GM23338 (cell line): ENCODE results near the gene CACNA2D3.

Experiments used
- CREB1 ChIP-seq: fragments of 250-450 bp; sonication (Bioruptor Pico); IDR thresholded peaks from 2 replicates; pipeline ENCODE4 v1.5.0; 2020; ENCODE audit warnings: low read depth, mild to moderate bottlenecking, moderate library complexity
- EZH2 ChIP-seq: fragments of 200-600 bp; sonication (generic); IDR thresholded peaks from one replicate; pipeline ENCODE4 v1.8.0; 2017; ENCODE audit warnings: antibody characterized with exemption, mild to moderate bottlenecking, low read depth; ENCODE audit not compliant: unreplicated experiment
- EZH2phosphoT487 ChIP-seq: fragments of 200-600 bp; sonication (generic); IDR thresholded peaks from one replicate; pipeline ENCODE4 v1.8.1; 2018; ENCODE audit warnings: antibody characterized with exemption; ENCODE audit not compliant: unreplicated experiment
- JUNB ChIP-seq: IDR thresholded peaks from one replicate; pipeline ENCODE4 v1.6.1; 2016; ENCODE audit warnings: antibody characterized with exemption; ENCODE audit not compliant: unreplicated experiment
- NANOG ChIP-seq: IDR thresholded peaks from 2 replicates; pipeline ENCODE4 v1.6.1; 2016; ENCODE audit warnings: antibody characterized with exemption, borderline replicate concordance
- POLR2AphosphoS5 ChIP-seq: IDR thresholded peaks from 2 replicates; pipeline ENCODE4 v1.6.1; 2016; ENCODE audit warnings: antibody characterized with exemption, low read depth
- STAT1 ChIP-seq: IDR thresholded peaks from one replicate; pipeline ENCODE4 v1.6.1; 2016; ENCODE audit warnings: antibody characterized with exemption; ENCODE audit not compliant: unreplicated experiment
- ZNF114 ChIP-seq: fragments of 250-450 bp; sonication (Bioruptor Pico); IDR thresholded peaks from 2 replicates; pipeline ENCODE4 v1.5.0; 2020; ENCODE audit warnings: mild to moderate bottlenecking, moderate library complexity
- ZNF331 ChIP-seq: fragments of 250-450 bp; sonication (Bioruptor Pico); IDR thresholded peaks from 2 replicates; pipeline ENCODE4 v1.5.0; 2020; ENCODE audit warnings: low read depth, mild to moderate bottlenecking, moderate library complexity
- TF ChIP-seq, protein P1 (sequence below), 2 experiments: fragments of 200-600 bp in 1 of 2; sonication (generic) in 1 of 2; conservative IDR thresholded peaks; 2 replicates each; pipeline versions ENCODE4 v1.5.1 to v1.6.1; 2016 to 2017; ENCODE audit warnings: antibody characterized with exemption in 2 of 2, low read depth in 2 of 2, mild to moderate bottlenecking in 2 of 2, moderate library complexity in 1 of 2
- TF ChIP-seq, protein P2 (sequence below): fragments of 250-450 bp; sonication (Bioruptor Pico); IDR thresholded peaks from 2 replicates; pipeline ENCODE4 v1.5.0; 2020; ENCODE audit warnings: mild to moderate bottlenecking, moderate library complexity
- TF ChIP-seq, protein P3 (sequence below): IDR thresholded peaks from 2 replicates; pipeline ENCODE4 v1.6.1; 2016; ENCODE audit warnings: antibody characterized with exemption
- TF ChIP-seq, protein P4 (sequence below): IDR thresholded peaks from one replicate; pipeline ENCODE4 v1.6.1; 2018; ENCODE audit warnings: antibody characterized with exemption; ENCODE audit not compliant: unreplicated experiment

DNA sequence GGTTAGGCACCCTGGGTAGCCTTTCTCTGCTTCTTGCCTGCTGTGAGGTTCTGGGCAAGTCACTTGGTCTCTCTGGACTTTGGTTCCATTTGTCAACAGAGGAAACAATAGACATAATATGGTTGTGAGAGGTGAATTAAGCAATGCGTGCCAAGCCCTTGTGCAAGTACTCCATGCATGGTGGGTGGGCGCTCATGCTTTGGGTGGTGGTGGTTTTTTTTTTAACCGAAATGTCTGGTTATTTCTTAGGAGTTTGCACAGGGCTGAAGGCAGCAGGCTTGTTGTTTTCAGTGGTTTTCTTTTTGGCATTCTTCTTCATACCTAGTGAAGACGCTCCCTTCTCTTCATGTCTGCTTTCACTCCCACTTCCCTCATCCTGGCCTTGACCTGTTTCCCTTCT, 889.7 kb downstream of the CACNA2D3 start:
- TF ChIP-seq, protein P1, sequence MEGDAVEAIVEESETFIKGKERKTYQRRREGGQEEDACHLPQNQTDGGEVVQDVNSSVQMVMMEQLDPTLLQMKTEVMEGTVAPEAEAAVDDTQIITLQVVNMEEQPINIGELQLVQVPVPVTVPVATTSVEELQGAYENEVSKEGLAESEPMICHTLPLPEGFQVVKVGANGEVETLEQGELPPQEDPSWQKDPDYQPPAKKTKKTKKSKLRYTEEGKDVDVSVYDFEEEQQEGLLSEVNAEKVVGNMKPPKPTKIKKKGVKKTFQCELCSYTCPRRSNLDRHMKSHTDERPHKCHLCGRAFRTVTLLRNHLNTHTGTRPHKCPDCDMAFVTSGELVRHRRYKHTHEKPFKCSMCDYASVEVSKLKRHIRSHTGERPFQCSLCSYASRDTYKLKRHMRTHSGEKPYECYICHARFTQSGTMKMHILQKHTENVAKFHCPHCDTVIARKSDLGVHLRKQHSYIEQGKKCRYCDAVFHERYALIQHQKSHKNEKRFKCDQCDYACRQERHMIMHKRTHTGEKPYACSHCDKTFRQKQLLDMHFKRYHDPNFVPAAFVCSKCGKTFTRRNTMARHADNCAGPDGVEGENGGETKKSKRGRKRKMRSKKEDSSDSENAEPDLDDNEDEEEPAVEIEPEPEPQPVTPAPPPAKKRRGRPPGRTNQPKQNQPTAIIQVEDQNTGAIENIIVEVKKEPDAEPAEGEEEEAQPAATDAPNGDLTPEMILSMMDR (conservative IDR thresholded peaks at IDR 0.05; ENCODE audit: low read depth in 2 of 2), result no peak
- TF ChIP-seq ZNF331 (CRISPR knock-in tag), result no peak
- no peak for TF ChIP-seq EZH2phosphoT487
- no peak for TF ChIP-seq ZNF114 (CRISPR knock-in tag)
- TF ChIP-seq POLR2AphosphoS5, result no peak
- TF ChIP-seq, protein P2, sequence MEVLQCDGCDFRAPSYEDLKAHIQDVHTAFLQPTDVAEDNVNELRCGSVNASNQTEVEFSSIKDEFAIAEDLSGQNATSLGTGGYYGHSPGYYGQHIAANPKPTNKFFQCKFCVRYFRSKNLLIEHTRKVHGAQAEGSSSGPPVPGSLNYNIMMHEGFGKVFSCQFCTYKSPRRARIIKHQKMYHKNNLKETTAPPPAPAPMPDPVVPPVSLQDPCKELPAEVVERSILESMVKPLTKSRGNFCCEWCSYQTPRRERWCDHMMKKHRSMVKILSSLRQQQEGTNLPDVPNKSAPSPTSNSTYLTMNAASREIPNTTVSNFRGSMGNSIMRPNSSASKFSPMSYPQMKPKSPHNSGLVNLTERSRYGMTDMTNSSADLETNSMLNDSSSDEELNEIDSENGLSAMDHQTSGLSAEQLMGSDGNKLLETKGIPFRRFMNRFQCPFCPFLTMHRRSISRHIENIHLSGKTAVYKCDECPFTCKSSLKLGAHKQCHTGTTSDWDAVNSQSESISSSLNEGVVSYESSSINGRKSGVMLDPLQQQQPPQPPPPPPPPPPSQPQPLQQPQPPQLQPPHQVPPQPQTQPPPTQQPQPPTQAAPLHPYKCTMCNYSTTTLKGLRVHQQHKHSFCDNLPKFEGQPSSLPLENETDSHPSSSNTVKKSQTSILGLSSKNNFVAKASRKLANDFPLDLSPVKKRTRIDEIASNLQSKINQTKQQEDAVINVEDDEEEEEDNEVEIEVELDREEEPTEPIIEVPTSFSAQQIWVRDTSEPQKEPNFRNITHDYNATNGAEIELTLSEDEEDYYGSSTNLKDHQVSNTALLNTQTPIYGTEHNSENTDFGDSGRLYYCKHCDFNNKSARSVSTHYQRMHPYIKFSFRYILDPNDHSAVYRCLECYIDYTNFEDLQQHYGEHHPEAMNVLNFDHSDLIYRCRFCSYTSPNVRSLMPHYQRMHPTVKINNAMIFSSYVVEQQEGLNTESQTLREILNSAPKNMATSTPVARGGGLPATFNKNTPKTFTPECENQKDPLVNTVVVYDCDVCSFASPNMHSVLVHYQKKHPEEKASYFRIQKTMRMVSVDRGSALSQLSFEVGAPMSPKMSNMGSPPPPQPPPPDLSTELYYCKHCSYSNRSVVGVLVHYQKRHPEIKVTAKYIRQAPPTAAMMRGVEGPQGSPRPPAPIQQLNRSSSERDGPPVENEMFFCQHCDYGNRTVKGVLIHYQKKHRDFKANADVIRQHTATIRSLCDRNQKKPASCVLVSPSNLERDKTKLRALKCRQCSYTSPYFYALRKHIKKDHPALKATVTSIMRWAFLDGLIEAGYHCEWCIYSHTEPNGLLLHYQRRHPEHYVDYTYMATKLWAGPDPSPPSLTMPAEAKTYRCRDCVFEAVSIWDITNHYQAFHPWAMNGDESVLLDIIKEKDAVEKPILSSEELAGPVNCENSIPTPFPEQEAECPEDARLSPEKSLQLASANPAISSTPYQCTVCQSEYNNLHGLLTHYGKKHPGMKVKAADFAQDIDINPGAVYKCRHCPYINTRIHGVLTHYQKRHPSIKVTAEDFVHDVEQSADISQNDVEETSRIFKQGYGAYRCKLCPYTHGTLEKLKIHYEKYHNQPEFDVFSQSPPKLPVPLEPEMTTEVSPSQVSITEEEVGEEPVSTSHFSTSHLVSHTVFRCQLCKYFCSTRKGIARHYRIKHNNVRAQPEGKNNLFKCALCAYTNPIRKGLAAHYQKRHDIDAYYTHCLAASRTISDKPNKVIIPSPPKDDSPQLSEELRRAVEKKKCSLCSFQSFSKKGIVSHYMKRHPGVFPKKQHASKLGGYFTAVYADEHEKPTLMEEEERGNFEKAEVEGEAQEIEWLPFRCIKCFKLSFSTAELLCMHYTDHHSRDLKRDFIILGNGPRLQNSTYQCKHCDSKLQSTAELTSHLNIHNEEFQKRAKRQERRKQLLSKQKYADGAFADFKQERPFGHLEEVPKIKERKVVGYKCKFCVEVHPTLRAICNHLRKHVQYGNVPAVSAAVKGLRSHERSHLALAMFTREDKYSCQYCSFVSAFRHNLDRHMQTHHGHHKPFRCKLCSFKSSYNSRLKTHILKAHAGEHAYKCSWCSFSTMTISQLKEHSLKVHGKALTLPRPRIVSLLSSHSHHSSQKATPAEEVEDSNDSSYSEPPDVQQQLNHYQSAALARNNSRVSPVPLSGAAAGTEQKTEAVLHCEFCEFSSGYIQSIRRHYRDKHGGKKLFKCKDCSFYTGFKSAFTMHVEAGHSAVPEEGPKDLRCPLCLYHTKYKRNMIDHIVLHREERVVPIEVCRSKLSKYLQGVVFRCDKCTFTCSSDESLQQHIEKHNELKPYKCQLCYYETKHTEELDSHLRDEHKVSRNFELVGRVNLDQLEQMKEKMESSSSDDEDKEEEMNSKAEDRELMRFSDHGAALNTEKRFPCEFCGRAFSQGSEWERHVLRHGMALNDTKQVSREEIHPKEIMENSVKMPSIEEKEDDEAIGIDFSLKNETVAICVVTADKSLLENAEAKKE (CRISPR knock-in tag), result no peak
- TF ChIP-seq CREB1, result no peak
- TF ChIP-seq, protein P3, sequence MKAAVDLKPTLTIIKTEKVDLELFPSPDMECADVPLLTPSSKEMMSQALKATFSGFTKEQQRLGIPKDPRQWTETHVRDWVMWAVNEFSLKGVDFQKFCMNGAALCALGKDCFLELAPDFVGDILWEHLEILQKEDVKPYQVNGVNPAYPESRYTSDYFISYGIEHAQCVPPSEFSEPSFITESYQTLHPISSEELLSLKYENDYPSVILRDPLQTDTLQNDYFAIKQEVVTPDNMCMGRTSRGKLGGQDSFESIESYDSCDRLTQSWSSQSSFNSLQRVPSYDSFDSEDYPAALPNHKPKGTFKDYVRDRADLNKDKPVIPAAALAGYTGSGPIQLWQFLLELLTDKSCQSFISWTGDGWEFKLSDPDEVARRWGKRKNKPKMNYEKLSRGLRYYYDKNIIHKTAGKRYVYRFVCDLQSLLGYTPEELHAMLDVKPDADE, result no peak
- TF ChIP-seq EZH2, result no peak
- TF ChIP-seq, protein P4, sequence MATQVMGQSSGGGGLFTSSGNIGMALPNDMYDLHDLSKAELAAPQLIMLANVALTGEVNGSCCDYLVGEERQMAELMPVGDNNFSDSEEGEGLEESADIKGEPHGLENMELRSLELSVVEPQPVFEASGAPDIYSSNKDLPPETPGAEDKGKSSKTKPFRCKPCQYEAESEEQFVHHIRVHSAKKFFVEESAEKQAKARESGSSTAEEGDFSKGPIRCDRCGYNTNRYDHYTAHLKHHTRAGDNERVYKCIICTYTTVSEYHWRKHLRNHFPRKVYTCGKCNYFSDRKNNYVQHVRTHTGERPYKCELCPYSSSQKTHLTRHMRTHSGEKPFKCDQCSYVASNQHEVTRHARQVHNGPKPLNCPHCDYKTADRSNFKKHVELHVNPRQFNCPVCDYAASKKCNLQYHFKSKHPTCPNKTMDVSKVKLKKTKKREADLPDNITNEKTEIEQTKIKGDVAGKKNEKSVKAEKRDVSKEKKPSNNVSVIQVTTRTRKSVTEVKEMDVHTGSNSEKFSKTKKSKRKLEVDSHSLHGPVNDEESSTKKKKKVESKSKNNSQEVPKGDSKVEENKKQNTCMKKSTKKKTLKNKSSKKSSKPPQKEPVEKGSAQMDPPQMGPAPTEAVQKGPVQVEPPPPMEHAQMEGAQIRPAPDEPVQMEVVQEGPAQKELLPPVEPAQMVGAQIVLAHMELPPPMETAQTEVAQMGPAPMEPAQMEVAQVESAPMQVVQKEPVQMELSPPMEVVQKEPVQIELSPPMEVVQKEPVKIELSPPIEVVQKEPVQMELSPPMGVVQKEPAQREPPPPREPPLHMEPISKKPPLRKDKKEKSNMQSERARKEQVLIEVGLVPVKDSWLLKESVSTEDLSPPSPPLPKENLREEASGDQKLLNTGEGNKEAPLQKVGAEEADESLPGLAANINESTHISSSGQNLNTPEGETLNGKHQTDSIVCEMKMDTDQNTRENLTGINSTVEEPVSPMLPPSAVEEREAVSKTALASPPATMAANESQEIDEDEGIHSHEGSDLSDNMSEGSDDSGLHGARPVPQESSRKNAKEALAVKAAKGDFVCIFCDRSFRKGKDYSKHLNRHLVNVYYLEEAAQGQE, result no peak
- no peak for TF ChIP-seq STAT1
- TF ChIP-seq JUNB, result no peak
- TF ChIP-seq NANOG, result no peak
